ENCODE measurements around the gene CEACAM5.

Gene CEACAM5

DNA sequence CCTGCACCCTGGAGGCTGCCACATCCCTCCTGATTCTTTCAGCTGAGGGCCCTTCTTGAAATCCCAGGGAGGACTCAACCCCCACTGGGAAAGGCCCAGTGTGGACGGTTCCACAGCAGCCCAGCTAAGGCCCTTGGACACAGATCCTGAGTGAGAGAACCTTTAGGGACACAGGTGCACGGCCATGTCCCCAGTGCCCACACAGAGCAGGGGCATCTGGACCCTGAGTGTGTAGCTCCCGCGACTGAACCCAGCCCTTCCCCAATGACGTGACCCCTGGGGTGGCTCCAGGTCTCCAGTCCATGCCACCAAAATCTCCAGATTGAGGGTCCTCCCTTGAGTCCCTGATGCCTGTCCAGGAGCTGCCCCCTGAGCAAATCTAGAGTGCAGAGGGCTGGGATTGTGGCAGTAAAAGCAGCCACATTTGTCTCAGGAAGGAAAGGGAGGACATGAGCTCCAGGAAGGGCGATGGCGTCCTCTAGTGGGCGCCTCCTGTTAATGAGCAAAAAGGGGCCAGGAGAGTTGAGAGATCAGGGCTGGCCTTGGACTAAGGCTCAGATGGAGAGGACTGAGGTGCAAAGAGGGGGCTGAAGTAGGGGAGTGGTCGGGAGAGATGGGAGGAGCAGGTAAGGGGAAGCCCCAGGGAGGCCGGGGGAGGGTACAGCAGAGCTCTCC, 6.9 kb upstream of the CEACAM5 start:
- H3K36me3 ChIP-seq (replicated peaks) = no peaks in the 10 kb centered on the region
- no peak overlapping the region for H3K27ac ChIP-seq
- in situ Hi-C loops (cut with HindIII; ENCODE audit: low pct_ligation_motif_present, low sequenced_read_pairs) = no loop called here
- no peak overlapping the region for H3K4me3 ChIP-seq (ENCODE audit: low read depth, low read length)
- no peak for DNase-seq
- H3K27me3 ChIP-seq (replicated peaks) = no peaks in the 10 kb centered on the region
- TF ChIP-seq, protein P1, sequence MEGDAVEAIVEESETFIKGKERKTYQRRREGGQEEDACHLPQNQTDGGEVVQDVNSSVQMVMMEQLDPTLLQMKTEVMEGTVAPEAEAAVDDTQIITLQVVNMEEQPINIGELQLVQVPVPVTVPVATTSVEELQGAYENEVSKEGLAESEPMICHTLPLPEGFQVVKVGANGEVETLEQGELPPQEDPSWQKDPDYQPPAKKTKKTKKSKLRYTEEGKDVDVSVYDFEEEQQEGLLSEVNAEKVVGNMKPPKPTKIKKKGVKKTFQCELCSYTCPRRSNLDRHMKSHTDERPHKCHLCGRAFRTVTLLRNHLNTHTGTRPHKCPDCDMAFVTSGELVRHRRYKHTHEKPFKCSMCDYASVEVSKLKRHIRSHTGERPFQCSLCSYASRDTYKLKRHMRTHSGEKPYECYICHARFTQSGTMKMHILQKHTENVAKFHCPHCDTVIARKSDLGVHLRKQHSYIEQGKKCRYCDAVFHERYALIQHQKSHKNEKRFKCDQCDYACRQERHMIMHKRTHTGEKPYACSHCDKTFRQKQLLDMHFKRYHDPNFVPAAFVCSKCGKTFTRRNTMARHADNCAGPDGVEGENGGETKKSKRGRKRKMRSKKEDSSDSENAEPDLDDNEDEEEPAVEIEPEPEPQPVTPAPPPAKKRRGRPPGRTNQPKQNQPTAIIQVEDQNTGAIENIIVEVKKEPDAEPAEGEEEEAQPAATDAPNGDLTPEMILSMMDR (IDR thresholded peaks at IDR 0.05; ENCODE audit: low read depth, low read length, missing control alignments) = no peak

DNA sequence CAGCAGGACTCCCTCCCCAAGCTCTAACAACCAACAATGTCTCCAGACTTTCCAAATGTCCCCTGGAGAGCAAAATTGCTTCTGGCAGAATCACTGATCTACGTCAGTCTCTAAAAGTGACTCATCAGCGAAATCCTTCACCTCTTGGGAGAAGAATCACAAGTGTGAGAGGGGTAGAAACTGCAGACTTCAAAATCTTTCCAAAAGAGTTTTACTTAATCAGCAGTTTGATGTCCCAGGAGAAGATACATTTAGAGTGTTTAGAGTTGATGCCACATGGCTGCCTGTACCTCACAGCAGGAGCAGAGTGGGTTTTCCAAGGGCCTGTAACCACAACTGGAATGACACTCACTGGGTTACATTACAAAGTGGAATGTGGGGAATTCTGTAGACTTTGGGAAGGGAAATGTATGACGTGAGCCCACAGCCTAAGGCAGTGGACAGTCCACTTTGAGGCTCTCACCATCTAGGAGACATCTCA, 6.2 kb upstream of the CEACAM5 start:
- DNase-seq = peak; percentile 11
- Histone ChIP-seq H3K4me3 (ENCODE audit: low read depth, low read length) (no peak overlapping the region), H3K27ac (no peak overlapping the region), H3K36me3 (replicated peaks) (no peaks in the 10 kb centered on the region), H3K27me3 (replicated peaks) (no peaks in the 10 kb centered on the region)
- TF ChIP-seq, protein P1 (IDR thresholded peaks at IDR 0.05; ENCODE audit: low read depth, low read length, missing control alignments) = no peak
- in situ Hi-C loops (cut with HindIII; ENCODE audit: low pct_ligation_motif_present, low sequenced_read_pairs) = no loop called here

DNA sequence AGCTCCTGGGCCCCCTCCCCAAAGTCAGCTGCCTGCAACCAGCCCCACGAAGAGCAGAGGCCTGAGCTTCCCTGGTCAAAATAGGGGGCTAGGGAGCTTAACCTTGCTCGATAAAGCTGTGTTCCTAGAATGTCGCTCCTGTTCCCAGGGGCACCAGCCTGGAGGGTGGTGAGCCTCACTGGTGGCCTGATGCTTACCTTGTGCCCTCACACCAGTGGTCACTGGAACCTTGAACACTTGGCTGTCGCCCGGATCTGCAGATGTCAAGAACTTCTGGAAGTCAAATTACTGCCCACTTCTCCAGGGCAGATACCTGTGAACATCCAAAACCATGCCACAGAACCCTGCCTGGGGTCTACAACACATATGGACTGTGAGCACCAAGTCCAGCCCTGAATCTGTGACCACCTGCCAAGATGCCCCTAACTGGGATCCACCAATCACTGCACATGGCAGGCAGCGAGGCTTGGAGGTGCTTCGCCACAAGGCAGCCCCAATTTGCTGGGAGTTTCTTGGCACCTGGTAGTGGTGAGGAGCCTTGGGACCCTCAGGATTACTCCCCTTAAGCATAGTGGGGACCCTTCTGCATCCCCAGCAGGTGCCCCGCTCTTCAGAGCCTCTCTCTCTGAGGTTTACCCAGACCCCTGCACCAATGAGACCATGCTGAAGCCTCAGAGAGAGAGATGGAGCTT, 4.7 kb upstream of the CEACAM5 start:
- TF ChIP-seq, protein P1 (IDR thresholded peaks at IDR 0.05; ENCODE audit: low read depth, low read length, missing control alignments) = no peak
- Histone ChIP-seq H3K27me3 (replicated peaks) (no peaks in the 10 kb centered on the region), H3K36me3 (replicated peaks) (no peaks in the 10 kb centered on the region), H3K27ac (no peak overlapping the region), H3K4me3 (ENCODE audit: low read depth, low read length) (no peak overlapping the region)
- in situ Hi-C loops (cut with HindIII; ENCODE audit: low pct_ligation_motif_present, low sequenced_read_pairs) = no loop called here
- no peak for DNase-seq

DNA sequence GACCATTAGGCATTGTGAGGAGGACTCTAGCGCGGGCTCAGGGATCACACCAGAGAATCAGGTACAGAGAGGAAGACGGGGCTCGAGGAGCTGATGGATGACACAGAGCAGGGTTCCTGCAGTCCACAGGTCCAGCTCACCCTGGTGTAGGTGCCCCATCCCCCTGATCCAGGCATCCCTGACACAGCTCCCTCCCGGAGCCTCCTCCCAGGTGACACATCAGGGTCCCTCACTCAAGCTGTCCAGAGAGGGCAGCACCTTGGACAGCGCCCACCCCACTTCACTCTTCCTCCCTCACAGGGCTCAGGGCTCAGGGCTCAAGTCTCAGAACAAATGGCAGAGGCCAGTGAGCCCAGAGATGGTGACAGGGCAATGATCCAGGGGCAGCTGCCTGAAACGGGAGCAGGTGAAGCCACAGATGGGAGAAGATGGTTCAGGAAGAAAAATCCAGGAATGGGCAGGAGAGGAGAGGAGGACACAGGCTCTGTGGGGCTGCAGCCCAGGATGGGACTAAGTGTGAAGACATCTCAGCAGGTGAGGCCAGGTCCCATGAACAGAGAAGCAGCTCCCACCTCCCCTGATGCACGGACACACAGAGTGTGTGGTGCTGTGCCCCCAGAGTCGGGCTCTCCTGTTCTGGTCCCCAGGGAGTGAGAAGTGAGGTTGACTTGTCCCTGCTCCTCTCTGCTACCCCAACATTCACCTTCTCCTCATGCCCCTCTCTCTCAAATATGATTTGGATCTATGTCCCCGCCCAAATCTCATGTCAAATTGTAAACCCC, 2.8 kb upstream of the CEACAM5 start:
- TF ChIP-seq, protein P1 (IDR thresholded peaks at IDR 0.05; ENCODE audit: low read depth, low read length, missing control alignments) = no peak
- in situ Hi-C loops (cut with HindIII; ENCODE audit: low pct_ligation_motif_present, low sequenced_read_pairs) = no loop called here
- Histone ChIP-seq H3K4me3 (ENCODE audit: low read depth, low read length) (no peak overlapping the region), H3K36me3 (replicated peaks) (no peaks in the 10 kb centered on the region), H3K27ac (no peak overlapping the region), H3K27me3 (replicated peaks) (no peaks in the 10 kb centered on the region)
- DNase-seq = no peak

DNA sequence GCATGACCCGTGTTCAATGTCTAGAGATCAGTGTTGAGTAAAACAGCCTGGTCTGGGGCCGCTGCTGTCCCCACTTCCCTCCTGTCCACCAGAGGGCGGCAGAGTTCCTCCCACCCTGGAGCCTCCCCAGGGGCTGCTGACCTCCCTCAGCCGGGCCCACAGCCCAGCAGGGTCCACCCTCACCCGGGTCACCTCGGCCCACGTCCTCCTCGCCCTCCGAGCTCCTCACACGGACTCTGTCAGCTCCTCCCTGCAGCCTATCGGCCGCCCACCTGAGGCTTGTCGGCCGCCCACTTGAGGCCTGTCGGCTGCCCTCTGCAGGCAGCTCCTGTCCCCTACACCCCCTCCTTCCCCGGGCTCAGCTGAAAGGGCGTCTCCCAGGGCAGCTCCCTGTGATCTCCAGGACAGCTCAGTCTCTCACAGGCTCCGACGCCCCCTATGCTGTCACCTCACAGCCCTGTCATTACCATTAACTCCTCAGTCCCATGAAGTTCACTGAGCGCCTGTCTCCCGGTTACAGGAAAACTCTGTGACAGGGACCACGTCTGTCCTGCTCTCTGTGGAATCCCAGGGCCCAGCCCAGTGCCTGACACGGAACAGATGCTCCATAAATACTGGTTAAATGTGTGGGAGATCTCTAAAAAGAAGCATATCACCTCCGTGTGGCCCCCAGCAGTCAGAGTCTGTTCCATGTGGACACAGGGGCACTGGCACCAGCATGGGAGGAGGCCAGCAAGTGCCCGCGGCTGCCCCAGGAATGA, 1.5 kb upstream of the CEACAM5 start:
- no peak overlapping the region for H3K4me3 ChIP-seq (ENCODE audit: low read depth, low read length)
- H3K27ac ChIP-seq = no peak overlapping the region
- in situ Hi-C loops (cut with HindIII; ENCODE audit: low pct_ligation_motif_present, low sequenced_read_pairs) = no loop called here
- H3K36me3 ChIP-seq (replicated peaks) = no peaks in the 10 kb centered on the region
- DNase-seq = no peak
- TF ChIP-seq, protein P1 (IDR thresholded peaks at IDR 0.05; ENCODE audit: low read depth, low read length, missing control alignments) = peak; percentile 66
- H3K27me3 ChIP-seq (replicated peaks) = no peaks in the 10 kb centered on the region

Measured in brain microvascular endothelial cell (primary cell).